NCI-H146 treated with DMSO at 0.1 percent for 48 hours (cell line): ENCODE results near the gene GIPC3.
"Not testable (repeated sequence)": the region's sequence is repeated elsewhere in the genome, so short reads cannot be mapped to it uniquely, and the experiment has no call there.

Experiments used
- DNase-seq: peaks from one replicate; lab custom pipeline; 2025; ENCODE audit not compliant: unreplicated experiment; lab: John Stamatoyannopoulos, UW

GIPC3 gene

DNA sequence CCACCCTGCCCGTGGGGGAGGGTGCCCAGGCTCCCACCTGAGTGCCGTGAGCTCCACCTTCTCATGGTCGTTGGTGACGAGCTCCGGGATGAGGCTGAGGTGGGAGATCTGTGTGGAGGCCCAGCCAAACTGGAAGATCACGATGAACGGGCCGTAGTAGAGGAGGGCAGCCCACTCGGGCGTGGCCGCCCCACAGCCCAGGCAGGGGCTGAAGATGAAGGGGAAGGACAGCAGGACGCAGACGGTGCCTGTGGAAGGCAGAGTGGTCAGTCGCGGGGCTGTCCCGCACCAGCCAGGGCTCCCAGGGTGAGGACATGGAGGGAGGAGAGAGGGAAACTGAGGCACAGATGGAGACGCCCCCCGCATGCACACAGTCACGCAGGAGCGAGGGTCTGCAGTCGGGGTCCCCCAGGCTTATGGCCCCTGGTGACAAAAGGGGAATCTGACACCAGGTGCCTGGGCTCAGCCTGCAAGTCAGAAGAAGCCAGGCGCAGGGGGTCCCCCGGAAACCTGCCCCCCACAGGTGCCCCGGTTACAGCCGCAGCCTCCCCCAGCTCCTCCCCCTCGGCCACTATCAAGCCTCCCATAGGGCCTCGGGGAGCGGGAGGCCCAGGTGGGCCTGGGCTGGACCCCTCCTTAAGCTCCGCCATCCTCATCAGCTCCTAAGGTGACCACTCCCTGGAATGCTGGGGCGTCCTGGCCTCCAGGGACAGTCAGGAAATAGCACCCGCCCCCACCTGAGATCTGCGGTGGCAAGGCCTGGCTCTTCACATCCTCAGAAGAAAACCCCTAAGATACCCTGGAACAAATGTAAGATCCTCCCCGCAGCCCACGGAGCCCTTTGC lies 34.1 kb upstream of the GIPC3 start:
- no peak for DNase-seq

- no peak for DNase-seq
Observed at GRCh38 chr19:3551792-3552095, 33.5 kb upstream of the GIPC3 start.

DNA sequence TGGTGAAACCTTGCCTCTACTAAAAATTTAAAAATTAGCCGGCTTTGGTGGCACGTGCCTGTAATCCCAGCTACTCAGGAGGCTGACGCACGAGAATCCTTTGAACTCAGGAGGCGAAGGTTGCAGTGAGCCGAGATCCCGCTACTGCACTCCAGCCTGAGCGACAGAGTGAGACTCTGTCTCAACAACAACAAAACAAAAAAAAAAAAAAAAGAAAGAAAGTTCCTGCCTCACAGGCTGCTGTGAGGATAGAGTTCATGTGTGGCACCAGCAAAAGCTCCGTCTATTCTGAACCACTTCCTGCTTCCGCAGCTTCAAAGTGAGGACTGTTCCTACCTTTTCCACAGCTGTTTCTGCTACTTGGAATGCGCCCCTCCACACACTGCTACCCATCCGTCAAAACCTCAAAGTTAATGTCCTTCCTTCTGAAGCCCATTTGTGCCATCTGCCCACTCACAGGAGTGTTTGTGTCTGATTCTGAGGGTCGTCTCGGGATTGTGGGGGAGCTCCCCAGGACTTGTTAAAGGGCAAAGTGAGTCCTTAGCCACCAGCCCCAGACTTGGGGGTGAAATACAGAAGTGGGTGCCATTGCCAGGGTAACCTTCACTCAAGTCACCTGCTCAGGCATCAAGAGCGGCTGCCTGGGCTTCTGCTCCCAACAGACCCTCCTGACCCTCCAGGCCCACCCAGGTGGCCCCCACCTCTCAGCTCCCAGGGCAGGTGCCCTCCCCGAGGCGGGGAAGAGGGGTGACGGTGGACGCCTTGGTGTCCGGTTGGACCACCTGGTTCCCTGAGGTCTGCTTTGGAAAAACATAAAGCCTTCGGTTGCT lies 30.8 kb upstream of the GIPC3 start:
- DNase-seq, result no peak

DNA sequence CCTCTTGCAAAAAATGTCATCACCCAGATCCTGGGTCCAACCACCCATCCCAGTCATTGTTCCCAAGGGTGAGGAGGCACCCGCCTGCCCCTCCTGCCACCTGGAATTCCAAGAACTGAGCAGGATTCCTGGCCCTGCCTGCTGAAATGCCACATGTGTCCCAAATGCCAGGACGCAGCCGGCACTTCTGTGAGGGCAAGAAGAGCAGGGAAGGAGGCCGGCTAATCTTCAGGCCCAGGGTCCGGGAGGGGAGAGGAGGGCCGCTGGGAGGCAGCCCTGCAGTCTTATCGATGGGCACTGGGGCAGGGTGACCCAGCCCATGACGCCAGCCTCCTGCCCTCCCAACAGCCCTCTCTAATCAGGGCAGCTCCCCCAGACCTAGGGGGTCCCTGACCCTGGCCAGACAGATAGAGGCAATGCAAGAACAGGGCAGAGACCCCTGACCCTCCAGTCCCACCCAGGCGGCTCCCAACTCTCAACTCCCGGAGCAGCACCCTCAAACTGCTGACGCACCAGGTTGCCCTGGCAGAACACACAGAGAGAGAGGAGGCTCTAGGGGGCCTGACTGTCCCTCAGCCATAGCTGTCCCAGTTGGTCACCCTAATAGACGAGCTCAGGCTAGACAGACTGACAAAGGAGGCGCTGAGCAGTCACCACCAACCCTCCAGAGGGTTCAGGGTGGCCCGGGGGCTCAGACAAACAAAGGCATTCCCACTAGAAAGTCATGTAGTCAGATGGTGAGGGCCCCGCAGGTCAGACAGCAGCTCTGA lies 29.4 kb upstream of the GIPC3 start:
- DNase-seq, result no peak

DNA sequence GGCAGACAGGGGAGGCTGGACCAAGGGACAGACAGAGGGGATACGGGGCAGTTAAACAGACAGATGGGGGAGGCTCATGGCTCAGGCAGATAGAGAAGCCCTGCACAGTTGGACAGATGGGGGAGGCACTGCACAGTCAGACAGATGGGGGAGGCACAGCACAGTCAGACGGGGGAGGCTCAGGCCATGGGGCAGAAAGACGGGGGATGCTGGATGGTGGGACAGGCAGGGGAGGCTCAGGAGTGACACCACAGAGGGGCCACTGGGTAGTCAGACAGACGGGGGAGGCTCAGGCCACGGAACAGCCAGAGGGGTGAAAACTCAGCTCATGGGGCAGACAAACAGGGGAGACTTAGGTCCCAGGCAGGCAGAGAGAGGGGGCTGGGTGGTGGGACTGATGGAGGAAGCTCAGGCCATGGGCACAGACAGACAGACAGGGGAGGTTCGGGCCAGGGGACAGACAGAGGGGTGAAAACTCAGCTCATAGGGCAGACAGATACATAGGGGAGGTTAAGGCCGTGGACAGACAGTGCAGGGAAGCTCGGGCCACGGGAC lies 28.8 kb upstream of the GIPC3 start:
- no peak for DNase-seq

DNA sequence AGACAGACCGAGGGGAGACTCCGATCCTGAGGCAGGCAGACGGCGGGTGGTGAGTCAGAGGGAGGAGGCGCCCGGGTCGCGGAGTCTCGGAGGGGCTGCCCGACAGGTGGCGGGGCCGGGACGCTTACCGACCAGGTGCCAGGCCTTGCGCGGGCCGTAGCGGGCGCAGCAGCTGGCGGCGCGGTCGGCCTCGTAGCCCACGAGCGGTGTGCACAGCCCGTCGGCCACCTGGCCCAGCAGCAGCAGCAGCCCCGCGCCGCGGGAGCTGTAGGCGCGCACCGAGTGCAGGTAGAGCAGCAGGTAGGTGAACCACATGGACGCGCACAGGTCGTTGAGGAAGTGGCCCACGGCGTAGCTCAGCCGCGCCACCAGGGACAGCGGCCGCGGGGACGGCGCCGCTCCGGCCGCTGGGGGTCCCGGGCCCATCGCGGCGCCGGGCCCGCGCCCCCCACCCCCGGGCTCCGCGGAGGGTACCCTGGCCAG lies 28.3 kb upstream of the GIPC3 start:
- DNase-seq, result no peak

GRCh38 chr19:3557461-3558248 lies 27.6 kb upstream of the GIPC3 start, which contains the start of gene MFSD12:
TSS of gene MFSD12 (minus strand) at chr19:3557586. CDS start at chr19:3557403, 183 bp downstream.
- peak; percentile 71 for DNase-seq

- DNase-seq, result no peak
Observed at GRCh38 chr19:3563709-3564524, 21.4 kb upstream of the GIPC3 start.

DNA sequence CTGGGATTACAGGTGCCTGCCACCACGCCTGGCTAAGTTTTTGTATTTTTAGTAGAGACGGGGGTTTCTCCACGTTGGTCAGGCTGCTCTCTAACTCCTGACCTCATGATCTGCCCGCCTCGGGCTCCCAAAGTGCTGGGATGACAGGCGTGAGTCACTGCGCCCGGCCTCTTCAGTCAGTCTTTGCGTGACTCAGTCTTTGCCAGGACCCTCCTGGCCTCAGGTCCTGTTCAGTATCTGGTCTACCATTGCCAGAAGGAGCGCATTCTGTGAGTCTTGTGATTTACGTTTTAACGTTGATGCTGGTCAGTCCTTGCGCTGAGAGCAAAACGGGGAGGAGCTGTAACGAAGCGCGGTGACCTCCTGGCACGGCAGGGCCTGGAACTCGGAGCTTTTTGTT lies 20.1 kb upstream of the GIPC3 start:
- DNase-seq, result no peak

DNA sequence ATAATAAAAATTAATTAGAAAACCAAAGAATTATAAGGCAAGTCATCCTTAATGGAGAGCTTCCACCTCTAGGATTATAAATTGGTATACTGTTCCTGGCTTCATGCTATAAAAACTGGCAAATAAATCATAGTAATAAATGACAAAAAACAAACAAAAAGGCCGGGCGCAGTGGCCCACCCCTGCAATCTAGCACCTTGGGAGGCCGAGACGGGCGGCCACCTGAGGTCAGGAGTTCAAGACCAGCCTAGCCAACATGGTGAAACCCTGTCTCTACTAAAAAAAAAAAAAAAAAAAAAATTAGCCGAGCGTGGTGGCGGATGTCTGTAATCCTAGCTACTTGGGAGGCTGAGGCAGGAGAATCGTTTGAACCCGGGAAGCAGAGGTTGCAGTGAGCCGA lies 15.2 kb upstream of the GIPC3 start:
- not testable (repeated sequence) for DNase-seq

DNA sequence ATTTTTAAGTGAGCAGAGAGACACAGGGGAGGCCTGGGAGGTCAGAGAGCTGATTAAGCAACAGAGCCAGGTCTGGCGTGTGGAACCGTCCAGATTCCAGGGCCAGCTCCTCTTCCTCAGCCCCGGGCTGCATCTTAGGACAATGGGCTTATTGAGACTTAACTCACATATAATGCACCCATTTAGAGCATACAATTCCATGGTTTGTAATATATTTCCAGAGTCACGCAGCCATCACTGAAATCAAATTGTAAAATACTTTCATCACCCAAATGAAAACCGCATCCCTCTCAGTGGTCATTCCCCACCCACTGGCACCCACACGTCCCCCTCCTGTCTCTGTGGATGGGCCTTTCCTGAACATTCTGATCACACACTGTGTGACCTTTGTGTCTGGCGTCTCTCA lies 14.7 kb upstream of the GIPC3 start:
- no peak for DNase-seq

GRCh38 chr19:3572132-3572854 lies 13.0 kb upstream of the GIPC3 start:
- peak; percentile 91 for DNase-seq

DNA sequence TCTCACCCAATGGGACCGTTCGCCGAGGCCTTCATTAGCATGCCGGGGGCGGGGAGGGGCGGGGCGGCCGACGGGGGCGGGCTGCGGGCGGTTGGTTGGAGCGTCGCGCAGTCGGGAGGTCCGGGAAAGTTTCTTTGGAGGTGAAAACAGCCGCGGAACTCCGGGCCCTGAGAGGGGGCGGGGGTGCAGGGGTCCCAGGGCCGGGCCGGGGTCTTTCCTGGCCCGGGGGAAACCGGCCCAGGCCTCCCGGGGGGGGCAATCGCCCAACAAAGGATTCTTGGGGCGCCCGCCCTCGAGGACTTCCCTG lies 12.5 kb upstream of the GIPC3 start, which contains the start of gene HMG20B:
HMG20B (plus strand) TSS at position 90 of the 307 bp plus-strand sequence. CDS start 366 bp downstream, outside the sequence.
- DNase-seq, result no peak

DNA sequence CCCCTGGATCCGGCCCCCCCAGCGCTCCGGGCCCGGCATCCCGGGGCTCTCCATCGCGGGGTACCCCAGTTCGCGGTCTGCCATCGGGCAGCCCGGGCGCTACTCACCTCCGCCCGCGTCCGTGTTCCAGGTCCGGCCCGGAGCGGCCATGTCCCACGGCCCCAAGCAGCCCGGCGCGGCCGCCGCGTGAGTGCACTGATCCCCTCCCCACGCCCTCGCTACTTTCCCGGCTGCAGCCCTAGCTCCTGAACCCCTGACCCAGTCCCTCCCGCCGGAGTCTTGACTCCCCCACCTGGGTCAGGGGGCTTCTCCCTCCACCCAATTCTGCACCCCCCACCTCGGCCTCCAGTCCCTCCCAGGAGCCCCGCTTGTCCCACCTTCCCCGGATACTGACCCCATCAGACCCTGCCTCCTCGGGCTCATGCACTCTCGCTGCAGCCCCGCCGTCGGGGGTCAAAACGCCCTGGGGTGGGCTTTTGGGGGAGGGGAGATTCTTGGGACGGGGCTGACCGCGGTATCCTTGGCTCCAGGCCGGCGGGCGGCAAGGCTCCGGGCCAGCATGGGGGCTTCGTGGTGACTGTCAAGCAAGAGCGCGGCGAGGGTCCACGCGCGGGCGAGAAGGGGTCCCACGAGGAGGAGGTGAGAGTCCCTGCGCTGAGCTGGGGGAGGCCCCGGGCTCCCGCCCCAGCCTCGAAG lies 12.0 kb upstream of the GIPC3 start:
- no peak for DNase-seq

- DNase-seq, result peak; percentile 13
Observed at GRCh38 chr19:3573858-3574637, 11.2 kb upstream of the GIPC3 start.

DNA sequence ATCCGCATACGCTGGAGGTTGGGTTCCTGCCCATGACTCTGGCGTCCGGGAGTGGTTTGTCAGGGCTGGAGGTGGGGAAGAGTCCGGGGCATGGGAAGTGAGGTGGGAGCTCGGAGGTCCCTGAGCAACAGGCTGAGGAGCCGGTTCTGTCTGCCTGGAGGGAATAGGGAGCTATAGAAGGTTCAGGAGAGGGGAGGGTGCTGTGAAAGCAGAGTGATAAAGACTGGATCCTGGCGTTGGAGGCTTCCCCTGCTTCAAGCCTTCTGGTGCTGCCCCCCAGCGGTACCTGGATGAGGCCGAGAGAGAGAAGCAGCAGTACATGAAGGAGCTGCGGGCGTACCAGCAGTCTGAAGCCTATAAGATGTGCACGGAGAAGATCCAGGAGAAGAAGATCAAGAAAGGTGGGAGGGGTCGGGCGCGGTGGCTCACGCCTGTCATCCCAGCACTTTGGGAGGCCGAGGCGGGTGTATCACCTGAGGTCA lies 10.0 kb upstream of the GIPC3 start:
- DNase-seq, result no peak

DNA sequence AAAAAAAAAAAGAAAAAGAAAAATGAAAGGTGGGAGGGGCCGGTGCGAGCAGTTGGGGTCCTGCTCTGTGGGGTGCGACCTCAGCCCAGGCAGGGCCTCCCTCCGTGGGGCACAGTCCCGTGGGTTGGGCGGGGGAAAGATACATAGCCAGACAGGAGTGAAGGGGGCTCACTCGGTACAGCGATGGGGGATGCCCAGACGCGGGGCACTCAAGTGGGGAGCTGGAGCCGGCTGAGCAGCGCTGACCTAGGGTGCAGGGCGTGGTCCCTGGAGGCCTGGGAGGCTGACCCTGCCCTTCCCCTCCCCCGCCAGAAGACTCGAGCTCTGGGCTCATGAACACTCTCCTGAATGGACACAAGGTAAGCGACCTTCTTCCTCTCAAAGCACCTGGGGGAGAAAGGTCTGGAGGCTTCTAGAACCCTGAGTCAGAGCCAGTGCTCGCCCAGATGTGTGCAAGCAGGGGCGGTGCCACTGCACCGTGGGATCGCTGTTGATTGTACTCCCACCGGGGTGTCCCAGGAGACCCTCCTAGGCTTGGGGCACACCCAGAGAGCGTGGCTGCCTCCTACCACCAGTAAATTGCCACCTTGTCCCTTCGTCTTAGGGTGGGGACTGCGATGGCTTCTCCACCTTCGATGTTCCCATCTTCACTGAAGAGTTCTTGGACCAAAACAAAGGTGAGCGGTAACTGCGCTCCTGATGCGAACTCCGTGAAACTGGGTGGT lies 9.2 kb upstream of the GIPC3 start:
- DNase-seq, result no peak
